ENCODE measurements around the gene SOBP.

Gene SOBP

DNA sequence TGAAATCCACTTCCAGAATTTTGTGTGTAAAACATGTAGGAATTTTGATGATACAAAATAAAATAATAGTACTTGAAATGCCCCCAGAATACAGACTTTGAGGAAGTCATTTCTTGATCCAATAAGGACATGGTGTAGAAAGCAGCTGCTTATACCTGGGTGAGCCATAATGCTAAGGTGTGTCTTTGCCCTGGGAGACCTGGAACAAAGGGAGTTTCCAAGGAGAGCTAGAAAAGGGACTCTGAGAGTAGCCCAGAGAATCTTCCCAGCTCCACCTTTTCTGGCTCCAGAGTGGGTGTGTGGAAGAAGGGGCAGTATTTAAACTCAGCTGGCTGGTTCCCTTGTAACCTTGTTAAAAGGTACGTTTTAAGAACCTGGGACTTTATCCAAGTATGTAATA is 77.7 kb downstream of the SOBP start:
- no peak for DNase-seq (ENCODE audit: low read depth)
- TF ChIP-seq, protein P1, sequence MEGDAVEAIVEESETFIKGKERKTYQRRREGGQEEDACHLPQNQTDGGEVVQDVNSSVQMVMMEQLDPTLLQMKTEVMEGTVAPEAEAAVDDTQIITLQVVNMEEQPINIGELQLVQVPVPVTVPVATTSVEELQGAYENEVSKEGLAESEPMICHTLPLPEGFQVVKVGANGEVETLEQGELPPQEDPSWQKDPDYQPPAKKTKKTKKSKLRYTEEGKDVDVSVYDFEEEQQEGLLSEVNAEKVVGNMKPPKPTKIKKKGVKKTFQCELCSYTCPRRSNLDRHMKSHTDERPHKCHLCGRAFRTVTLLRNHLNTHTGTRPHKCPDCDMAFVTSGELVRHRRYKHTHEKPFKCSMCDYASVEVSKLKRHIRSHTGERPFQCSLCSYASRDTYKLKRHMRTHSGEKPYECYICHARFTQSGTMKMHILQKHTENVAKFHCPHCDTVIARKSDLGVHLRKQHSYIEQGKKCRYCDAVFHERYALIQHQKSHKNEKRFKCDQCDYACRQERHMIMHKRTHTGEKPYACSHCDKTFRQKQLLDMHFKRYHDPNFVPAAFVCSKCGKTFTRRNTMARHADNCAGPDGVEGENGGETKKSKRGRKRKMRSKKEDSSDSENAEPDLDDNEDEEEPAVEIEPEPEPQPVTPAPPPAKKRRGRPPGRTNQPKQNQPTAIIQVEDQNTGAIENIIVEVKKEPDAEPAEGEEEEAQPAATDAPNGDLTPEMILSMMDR (IDR thresholded peaks at IDR 0.05; ENCODE audit: low read length, missing control alignments) = no peak
- no peak overlapping the region for H3K4me3 ChIP-seq (replicated peaks; ENCODE audit: low read depth, low read length)

DNA sequence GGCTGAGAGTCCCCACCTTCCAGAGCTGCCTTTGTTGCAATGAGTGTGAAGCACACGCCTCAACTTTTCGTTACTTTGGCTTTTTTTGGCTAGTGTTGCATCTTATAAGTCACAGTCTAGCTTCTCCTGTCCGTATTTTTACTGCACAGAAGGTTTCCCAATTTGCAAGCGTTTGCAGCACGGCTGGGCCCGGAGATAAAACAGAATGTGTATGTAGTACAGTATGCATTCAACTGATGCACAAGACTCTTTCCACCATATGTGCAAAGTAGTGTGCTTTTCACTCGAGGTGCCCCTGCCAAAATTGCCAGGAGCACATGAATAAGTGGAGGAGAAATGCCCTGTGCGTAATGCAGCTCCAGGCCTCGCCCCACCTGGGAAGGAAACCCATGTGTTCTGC is 79.6 kb downstream of the SOBP start:
- no peak for DNase-seq (ENCODE audit: low read depth)
- TF ChIP-seq, protein P1 (IDR thresholded peaks at IDR 0.05; ENCODE audit: low read length, missing control alignments) = no peak
- H3K4me3 ChIP-seq (replicated peaks; ENCODE audit: low read depth, low read length) = no peak overlapping the region

DNA sequence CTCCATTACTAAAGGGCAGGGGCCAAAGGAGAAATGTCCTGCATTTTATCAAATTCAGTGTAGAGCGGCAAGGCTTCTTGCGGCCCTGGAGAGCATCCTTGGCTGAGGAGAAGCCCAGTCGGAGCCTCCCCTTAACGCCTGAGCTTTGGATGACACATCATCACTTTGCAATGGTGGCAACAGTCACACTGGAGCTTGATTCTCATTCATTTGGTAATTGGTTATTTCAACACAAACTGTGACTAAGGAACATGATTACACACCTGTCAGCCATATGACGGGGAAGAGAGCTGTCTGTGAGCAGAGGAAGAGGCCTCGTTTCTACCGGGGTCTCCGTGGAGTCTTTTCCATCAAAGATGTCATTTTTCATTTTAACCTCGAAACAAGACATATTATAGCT is 81.4 kb downstream of the SOBP start:
- no peak for DNase-seq (ENCODE audit: low read depth)
- TF ChIP-seq, protein P1 (IDR thresholded peaks at IDR 0.05; ENCODE audit: low read length, missing control alignments) = no peak
- no peak overlapping the region for H3K4me3 ChIP-seq (replicated peaks; ENCODE audit: low read depth, low read length)

DNA sequence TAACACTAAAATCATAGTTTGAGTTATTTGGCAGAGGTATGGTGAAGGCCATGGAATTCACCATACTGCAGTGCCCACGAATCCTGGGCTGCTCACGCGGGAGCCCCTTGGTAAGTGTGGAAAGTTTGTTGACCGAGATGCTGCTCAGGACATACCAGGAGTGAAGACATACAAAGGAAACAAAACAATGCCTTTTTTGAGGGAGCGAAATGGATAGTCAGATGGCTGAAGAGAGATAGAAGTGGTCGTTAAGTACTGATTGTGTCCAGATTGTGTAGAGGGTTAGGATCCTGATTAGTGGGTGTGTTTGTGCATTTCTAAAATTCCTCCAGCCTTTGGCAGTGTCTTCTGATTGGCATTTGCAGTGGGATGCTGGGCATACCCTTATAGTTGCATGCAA is 83.0 kb downstream of the SOBP start:
- H3K4me3 ChIP-seq (replicated peaks; ENCODE audit: low read depth, low read length) = no peak overlapping the region
- DNase-seq (ENCODE audit: low read depth) = no peak
- TF ChIP-seq, protein P1 (IDR thresholded peaks at IDR 0.05; ENCODE audit: low read length, missing control alignments) = no peak

DNA sequence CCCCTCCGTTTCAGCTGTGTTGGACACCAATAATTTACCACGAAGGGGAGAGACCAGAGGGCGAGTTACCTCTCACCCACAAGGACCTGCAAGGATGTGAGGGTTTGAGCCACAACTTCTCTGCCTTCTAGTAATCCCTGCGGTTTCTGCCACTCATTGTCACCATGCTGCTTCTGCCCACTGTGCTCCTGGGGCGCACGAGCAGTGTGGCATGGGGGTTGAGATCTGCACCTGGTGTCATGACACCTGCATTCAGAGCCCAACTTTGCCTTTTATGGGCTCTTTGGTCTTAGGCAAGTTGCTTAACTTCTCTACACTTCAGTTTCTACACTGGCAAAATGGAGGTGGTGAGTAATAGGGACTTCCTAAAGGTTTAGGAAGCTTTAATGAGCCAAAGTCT is 84.9 kb downstream of the SOBP start:
- no peak overlapping the region for H3K4me3 ChIP-seq (replicated peaks; ENCODE audit: low read depth, low read length)
- no peak for DNase-seq (ENCODE audit: low read depth)
- TF ChIP-seq, protein P1 (IDR thresholded peaks at IDR 0.05; ENCODE audit: low read length, missing control alignments) = no peak

DNA sequence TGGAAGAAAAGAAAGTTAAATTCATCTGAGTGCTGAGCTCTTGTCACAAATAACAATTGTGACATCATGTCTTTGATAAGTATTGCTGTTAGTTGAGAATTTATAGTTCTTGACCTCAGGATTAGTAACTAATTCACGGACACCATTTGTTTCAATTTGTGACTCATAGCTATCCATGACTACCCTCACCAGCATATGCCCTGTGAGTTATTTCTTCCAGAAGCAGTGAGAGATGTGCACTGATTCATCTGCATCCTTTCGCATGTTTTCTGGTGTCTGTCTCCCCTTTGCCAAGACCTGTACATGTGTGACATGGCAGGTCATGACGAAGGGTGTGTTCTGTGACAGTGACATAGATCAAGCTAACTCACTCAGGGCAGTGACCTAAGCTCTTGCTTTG is 86.9 kb downstream of the SOBP start:
- peak; percentile 6 for DNase-seq (ENCODE audit: low read depth)
- H3K4me3 ChIP-seq (replicated peaks; ENCODE audit: low read depth, low read length) = no peak overlapping the region
- TF ChIP-seq, protein P1 (IDR thresholded peaks at IDR 0.05; ENCODE audit: low read length, missing control alignments) = no peak

DNA sequence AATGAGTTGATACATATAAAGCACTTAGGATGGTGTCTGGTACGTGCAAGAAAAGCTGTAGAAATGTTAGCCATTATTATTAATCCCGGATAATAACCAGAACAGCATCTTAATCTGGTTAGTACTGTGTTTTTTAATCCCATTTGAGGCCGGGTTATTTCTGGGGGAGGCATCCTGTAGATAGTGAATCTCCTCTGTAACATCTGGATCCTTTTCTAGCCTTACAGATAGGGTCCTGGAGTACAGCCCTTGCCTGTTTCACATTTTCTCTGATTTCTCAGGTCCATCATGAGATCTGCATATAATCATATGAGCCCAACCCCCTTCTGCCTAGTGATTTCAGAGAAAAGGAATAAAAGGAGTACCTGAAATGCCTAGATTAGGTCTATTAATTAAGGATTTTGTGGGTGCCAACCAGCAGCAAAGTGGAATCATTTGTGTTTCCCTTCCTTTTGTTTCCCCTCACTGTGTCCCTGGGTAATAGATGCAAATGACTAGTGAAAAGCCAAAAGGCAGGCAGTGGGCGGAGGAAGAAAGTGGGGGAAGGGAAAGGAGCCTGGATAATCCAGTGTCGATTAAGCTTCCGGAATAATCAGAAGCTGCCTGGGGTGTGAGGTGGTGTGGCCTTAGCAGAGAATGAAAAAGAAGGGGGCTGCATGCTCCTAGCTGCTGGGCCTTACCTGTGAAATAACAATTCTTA is 88.9 kb downstream of the SOBP start:
- TF ChIP-seq, protein P1 (IDR thresholded peaks at IDR 0.05; ENCODE audit: low read length, missing control alignments) = no peak
- H3K4me3 ChIP-seq (replicated peaks; ENCODE audit: low read depth, low read length) = no peak overlapping the region
- no peak for DNase-seq (ENCODE audit: low read depth)

Measured in fibroblast of pulmonary artery (primary cell).